Osteoblast (primary cell): ENCODE results near the gene DNAJB6. TPM values are rescaled to one million over a fixed set of nuclear protein-coding genes. Genes with fewer than 3 reads are reported as not detected.

ENCODE experiments used
- DNase-seq: peaks from one replicate; pipeline ENCODE4 v3.0.0; 2011; ENCODE audit warnings: low spot score, mixed read lengths; ENCODE audit not compliant: insufficient read length; ENCODE audit errors: missing footprints
- H2AFZ ChIP-seq: 2 replicates; pipeline ENCODE4 v1.6.0; 2011; ENCODE audit warnings: mild to moderate bottlenecking, low read length
- H3K27ac ChIP-seq: 2 replicates; pipeline ENCODE4 v1.5.1; 2011; ENCODE audit warnings: mild to moderate bottlenecking, low read depth, low read length, moderate library complexity
- H3K27me3 ChIP-seq: 2 replicates; pipeline ENCODE4 v1.6.0; 2012; ENCODE audit warnings: mild to moderate bottlenecking, control low read depth, inconsistent platforms, low read length, moderate library complexity; ENCODE audit not compliant: insufficient read depth
- H3K36me3 ChIP-seq: 2 replicates; pipeline ENCODE4 v1.5.1; 2011; ENCODE audit warnings: mild to moderate bottlenecking, low read length, control low read depth, moderate library complexity; ENCODE audit not compliant: insufficient read depth
- H3K4me1 ChIP-seq: 2 replicates; pipeline ENCODE4 v1.5.1; 2011; ENCODE audit warnings: mild to moderate bottlenecking, low read length, control low read depth, moderate library complexity; ENCODE audit not compliant: insufficient read depth
- H3K4me2 ChIP-seq: 2 replicates; pipeline ENCODE4 v1.6.0; 2011; ENCODE audit warnings: mild to moderate bottlenecking, low read length; ENCODE audit not compliant: insufficient read depth
- H3K4me3 ChIP-seq: fragments of 200-600 bp; sonication (generic); 3 replicates; pipeline ENCODE4 v1.5.1; 2012; ENCODE audit warnings: mild to moderate bottlenecking, low read length, inconsistent platforms; ENCODE audit not compliant: insufficient read depth
- H3K79me2 ChIP-seq: 2 replicates; pipeline ENCODE4 v1.6.0; 2012; ENCODE audit warnings: mild to moderate bottlenecking, low read length, control low read depth, inconsistent platforms; ENCODE audit not compliant: insufficient read depth
- H3K9me3 ChIP-seq: 2 replicates; pipeline ENCODE4 v1.5.1; 2011; ENCODE audit warnings: low read depth, low read length, control low read depth
- H4K20me1 ChIP-seq: 2 replicates; pipeline ENCODE4 v1.6.0; 2012; ENCODE audit warnings: mild to moderate bottlenecking, low read length, control low read depth; ENCODE audit not compliant: insufficient read depth
- total RNA-seq: library from RNA; depleted of rRNA; stranded (reverse); fragments of >200 nt; gene quantifications from 2 replicates; pipeline ENCODE4 v1.2.3, GENCODE V29; 2012
- TF ChIP-seq, protein P1 (sequence below): IDR thresholded peaks from 2 replicates; pipeline ENCODE4 v1.5.1; 2011; ENCODE audit warnings: mild to moderate bottlenecking, low read depth, low read length, moderate library complexity; ENCODE audit errors: extremely low read depth

The DNAJB6 gene
- total RNA-seq, 1 donor = 84.7 TPM

DNA sequence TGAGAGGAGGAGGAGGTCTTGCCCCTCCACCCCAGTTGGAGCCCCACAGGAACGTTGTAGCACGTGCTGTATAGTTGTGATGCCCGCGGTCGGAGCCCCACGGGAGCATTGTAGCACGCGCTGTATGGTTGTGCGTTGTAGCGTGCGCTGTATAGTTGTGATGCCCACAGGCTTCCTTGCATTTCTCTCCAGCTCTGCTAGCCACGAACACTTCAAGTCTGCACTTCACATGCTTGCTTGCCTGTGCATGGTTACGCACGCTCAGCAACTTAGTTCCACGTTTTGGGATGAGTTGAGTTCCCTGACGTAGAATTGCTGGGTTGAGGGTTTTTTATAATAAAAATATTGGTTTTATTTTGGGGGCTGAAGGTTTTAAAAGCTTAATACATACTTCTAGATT lies 41.6 kb downstream of the DNAJB6 start:
- DNase-seq = no peak
- peaks cover 99% of the 10 kb centered on the region for H3K79me2 ChIP-seq
- H3K4me2 ChIP-seq = no peak overlapping the region
- no peaks in the 10 kb centered on the region for H3K9me3 ChIP-seq
- H3K36me3 ChIP-seq = peaks cover 42% of the 10 kb centered on the region
- H4K20me1 ChIP-seq = peaks cover 65% of the 10 kb centered on the region
- no peaks in the 10 kb centered on the region for H3K27me3 ChIP-seq
- no peak overlapping the region for H3K4me3 ChIP-seq
- H3K27ac ChIP-seq = no peak overlapping the region
- no peak overlapping the region for H2AFZ ChIP-seq
- TF ChIP-seq, protein P1, sequence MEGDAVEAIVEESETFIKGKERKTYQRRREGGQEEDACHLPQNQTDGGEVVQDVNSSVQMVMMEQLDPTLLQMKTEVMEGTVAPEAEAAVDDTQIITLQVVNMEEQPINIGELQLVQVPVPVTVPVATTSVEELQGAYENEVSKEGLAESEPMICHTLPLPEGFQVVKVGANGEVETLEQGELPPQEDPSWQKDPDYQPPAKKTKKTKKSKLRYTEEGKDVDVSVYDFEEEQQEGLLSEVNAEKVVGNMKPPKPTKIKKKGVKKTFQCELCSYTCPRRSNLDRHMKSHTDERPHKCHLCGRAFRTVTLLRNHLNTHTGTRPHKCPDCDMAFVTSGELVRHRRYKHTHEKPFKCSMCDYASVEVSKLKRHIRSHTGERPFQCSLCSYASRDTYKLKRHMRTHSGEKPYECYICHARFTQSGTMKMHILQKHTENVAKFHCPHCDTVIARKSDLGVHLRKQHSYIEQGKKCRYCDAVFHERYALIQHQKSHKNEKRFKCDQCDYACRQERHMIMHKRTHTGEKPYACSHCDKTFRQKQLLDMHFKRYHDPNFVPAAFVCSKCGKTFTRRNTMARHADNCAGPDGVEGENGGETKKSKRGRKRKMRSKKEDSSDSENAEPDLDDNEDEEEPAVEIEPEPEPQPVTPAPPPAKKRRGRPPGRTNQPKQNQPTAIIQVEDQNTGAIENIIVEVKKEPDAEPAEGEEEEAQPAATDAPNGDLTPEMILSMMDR = no peak
- no peaks in the 10 kb centered on the region for H3K4me1 ChIP-seq

DNA sequence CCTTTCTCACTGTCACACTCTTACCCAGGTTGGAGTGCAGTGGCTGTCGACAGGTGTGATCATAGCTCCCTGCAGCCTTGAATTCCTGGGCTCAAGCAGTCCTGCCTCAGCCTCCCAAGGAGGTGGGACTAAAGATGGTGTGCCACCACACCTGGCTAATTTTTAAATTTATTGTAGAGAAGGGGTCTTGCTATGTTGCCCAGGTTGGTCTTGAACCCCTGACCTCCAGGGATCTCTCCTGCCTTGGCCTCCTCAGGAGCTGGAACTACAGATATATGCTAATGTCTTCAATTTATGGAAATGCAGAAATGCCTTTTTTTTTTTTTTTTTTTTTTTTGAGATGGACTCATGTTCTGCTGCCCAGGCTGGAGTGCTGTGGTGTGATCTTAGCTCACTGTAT lies 42.7 kb downstream of the DNAJB6 start:
- Histone ChIP-seq H4K20me1 (peaks cover 58% of the 10 kb centered on the region), H3K27me3 (no peaks in the 10 kb centered on the region), H3K4me2 (no peak overlapping the region), H3K79me2 (peaks cover 96% of the 10 kb centered on the region), H3K36me3 (peaks cover 46% of the 10 kb centered on the region), H2AFZ (no peak overlapping the region), H3K27ac (no peak overlapping the region), H3K4me1 (peaks cover 5% of the 10 kb centered on the region), H3K9me3 (no peaks in the 10 kb centered on the region), H3K4me3 (no peak overlapping the region)
- TF ChIP-seq, protein P1 = no peak
- DNase-seq = no peak

DNA sequence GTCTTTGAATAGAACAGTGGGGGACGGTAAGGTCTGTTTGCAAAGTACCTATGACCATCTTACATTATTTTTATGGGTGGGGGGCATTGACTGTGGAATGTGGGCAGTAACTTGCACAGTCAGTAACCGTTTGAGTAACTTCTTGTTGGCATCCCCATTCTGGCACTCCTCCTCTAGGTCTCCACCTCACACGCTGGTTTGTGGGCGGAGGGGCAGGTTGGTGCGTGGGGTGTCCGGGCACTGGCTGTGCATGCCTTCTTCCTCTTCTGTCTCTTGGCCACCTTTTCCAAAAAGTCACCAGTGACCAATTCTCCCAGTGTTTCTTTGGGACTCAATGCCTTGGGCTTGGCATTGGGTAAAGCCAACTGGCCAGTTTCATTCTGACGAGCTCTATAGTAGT lies 43.6 kb downstream of the DNAJB6 start:
- H3K27me3 ChIP-seq = no peaks in the 10 kb centered on the region
- peaks cover 5% of the 10 kb centered on the region for H3K4me1 ChIP-seq
- TF ChIP-seq, protein P1 = no peak
- H3K4me2 ChIP-seq = no peak overlapping the region
- H3K9me3 ChIP-seq = no peaks in the 10 kb centered on the region
- peaks cover 54% of the 10 kb centered on the region for H3K36me3 ChIP-seq
- no peak overlapping the region for H3K27ac ChIP-seq
- peaks cover 93% of the 10 kb centered on the region for H3K79me2 ChIP-seq
- H4K20me1 ChIP-seq = peaks cover 50% of the 10 kb centered on the region
- no peak overlapping the region for H2AFZ ChIP-seq
- no peak for DNase-seq
- H3K4me3 ChIP-seq = no peak overlapping the region

DNA sequence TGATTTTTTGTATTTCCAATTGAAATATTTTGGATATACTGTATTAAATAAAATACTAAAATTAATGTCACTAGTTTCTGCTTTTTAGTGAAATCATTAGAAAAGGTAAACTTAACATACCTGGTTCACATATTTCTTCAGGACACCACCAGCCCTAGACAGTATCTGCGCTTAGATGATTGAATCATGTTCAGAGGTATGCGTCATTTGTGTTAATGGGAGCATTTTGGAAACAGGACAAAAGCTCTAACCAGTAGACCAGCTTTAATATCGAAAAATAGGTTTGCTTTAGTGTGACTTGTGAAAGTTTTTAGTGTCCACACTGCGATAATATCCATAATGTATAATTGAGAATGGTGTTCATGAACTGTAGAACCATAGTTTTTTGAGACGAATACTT lies 47.1 kb downstream of the DNAJB6 start:
- no peak for DNase-seq
- no peak overlapping the region for H3K27ac ChIP-seq
- TF ChIP-seq, protein P1 = no peak

More for the DNA sequence above, 47.1 kb downstream of the DNAJB6 start:
- Histone ChIP-seq H3K79me2 (peaks cover 74% of the 10 kb centered on the region), H3K4me1 (peaks cover 5% of the 10 kb centered on the region), H3K27me3 (no peaks in the 10 kb centered on the region), H3K4me3 (no peak overlapping the region), H3K4me2 (no peak overlapping the region), H4K20me1 (peaks cover 33% of the 10 kb centered on the region), H3K36me3 (peaks cover 63% of the 10 kb centered on the region), H3K9me3 (no peaks in the 10 kb centered on the region), H2AFZ (no peak overlapping the region)
